GM23248 (cell line): ENCODE results near the gene COX20. TPM values are rescaled to one million over a fixed set of nuclear protein-coding genes. Genes with fewer than 3 reads are reported as not detected.

ENCODE experiments used
- DNase-seq: peaks from one replicate; pipeline ENCODE4 v3.0.0-alpha.2; 2015
- H2AFZ ChIP-seq: fragments of 200-600 bp; sonication (generic); 2 replicates; pipeline ENCODE4 v1.6.1; 2016; ENCODE audit warnings: antibody characterized with exemption
- H3F3A ChIP-seq: fragments of 200-600 bp; sonication (generic); 2 replicates; pipeline ENCODE4 v1.6.1; 2016; ENCODE audit warnings: mild to moderate bottlenecking, antibody characterized with exemption, mixed run types; ENCODE audit not compliant: insufficient read depth
- H3K27ac ChIP-seq: fragments of 200-600 bp; sonication (generic); 2 replicates; pipeline ENCODE4 v1.5.1; 2016; ENCODE audit warnings: mild to moderate bottlenecking
- H3K27me3 ChIP-seq: fragments of 200-600 bp; sonication (generic); replicated peaks from 2 replicates; pipeline ENCODE4 v1.6.1; 2016; ENCODE audit warnings: mild to moderate bottlenecking; ENCODE audit not compliant: insufficient read depth
- H3K36me3 ChIP-seq: fragments of 200-600 bp; sonication (generic); 2 replicates; pipeline ENCODE4 v1.6.1; 2016; ENCODE audit warnings: low read depth, mild to moderate bottlenecking
- H3K4me1 ChIP-seq: fragments of 200-600 bp; sonication (generic); 2 replicates; pipeline ENCODE4 v1.6.1; 2016; ENCODE audit warnings: mild to moderate bottlenecking; ENCODE audit not compliant: insufficient read depth
- H3K4me2 ChIP-seq: fragments of 200-600 bp; sonication (generic); one replicate; pipeline ENCODE4 v1.6.1; 2016; ENCODE audit warnings: mild to moderate bottlenecking; ENCODE audit not compliant: unreplicated experiment
- H3K4me3 ChIP-seq: fragments of 200-600 bp; sonication (generic); 2 replicates; pipeline ENCODE4 v1.5.1; 2016; ENCODE audit warnings: mild to moderate bottlenecking
- H3K79me2 ChIP-seq: fragments of 200-600 bp; sonication (generic); 2 replicates; pipeline ENCODE4 v1.6.1; 2016; ENCODE audit warnings: mild to moderate bottlenecking; ENCODE audit not compliant: insufficient read depth
- H3K9ac ChIP-seq: fragments of 200-600 bp; sonication (generic); 2 replicates; pipeline ENCODE4 v1.6.1; 2016; ENCODE audit warnings: mild to moderate bottlenecking
- H3K9me2 ChIP-seq: fragments of 200-600 bp; sonication (generic); 2 replicates; pipeline ENCODE4 v1.6.1; 2016; ENCODE audit warnings: mixed run types, mild to moderate bottlenecking, moderate library complexity; ENCODE audit not compliant: insufficient read depth
- H3K9me3 ChIP-seq: fragments of 200-600 bp; sonication (generic); one replicate; pipeline ENCODE4 v1.6.1; 2017; ENCODE audit warnings: low read depth
- H4K20me1 ChIP-seq: fragments of 200-600 bp; sonication (generic); 2 replicates; pipeline ENCODE4 v1.6.0; 2016; ENCODE audit not compliant: insufficient read depth
- EZH2 ChIP-seq: fragments of 200-600 bp; sonication (generic); IDR thresholded peaks from 2 replicates; pipeline ENCODE4 v1.6.1; 2018; ENCODE audit warnings: antibody characterized with exemption, mild to moderate bottlenecking; ENCODE audit not compliant: insufficient read depth, poor library complexity, severe bottlenecking
- EZH2phosphoT487 ChIP-seq: fragments of 200-600 bp; sonication (generic); IDR thresholded peaks from 2 replicates; pipeline ENCODE4 v1.6.1; 2018; ENCODE audit warnings: antibody characterized with exemption, moderate library complexity, mild to moderate bottlenecking, low read depth; ENCODE audit not compliant: insufficient read depth
- WGBS, 2 experiments: methylation state at CpG; one replicate each; pipeline ENCODE4 v1.1.6; 2015 to 2017; ENCODE audit warnings: low lambda C conversion rate in 2 of 2, low coverage in 1 of 2; ENCODE audit errors: missing lambda C conversion rate in 2 of 2; 5-methylcytosine and 5-hydroxymethylcytosine counted together
- in situ Hi-C: fragments of 300-500 bp; cut with MboI; formaldehyde crosslinking; loops from 2 replicates; pipeline ENCODE4 v1.15.0; 2020
- polyA plus RNA-seq: library from polyadenylated mRNA; unstranded; fragments of >200 nt; fragmentation: Nextera tagmentation; extraction: Ambion mirVana; gene quantifications from 2 replicates; pipeline ENCODE4 v1.2.1, GENCODE V29; 2016
- total RNA-seq: library from RNA; depleted of rRNA; stranded (reverse); fragments of >200 nt; shearing (Covaris generic); gene quantifications from 2 replicates; pipeline ENCODE4 v1.2.3, GENCODE V29; 2014

The COX20 gene
- total and polyA plus RNA-seq, 2 experiments from 2014 or later = 21.9 to 86.5 TPM

GRCh38 chr1:244850896-244851295 lies 15.4 kb downstream of the COX20 start:
- Histone ChIP-seq H3K4me2 (no peak overlapping the region), H3K9ac (no peak overlapping the region), H3K36me3 (peaks cover 89% of the 10 kb centered on the region), H3K27ac (no peak overlapping the region), H3K79me2 (peaks cover 100% of the 10 kb centered on the region), H3K27me3 (no peaks in the 10 kb centered on the region), H3K4me1 (no peaks in the 10 kb centered on the region), H3K9me2 (no peaks in the 10 kb centered on the region), H3F3A (peaks cover 98% of the 10 kb centered on the region), H4K20me1 (no peaks in the 10 kb centered on the region), H2AFZ (no peak overlapping the region), H3K4me3 (no peak overlapping the region), H3K9me3 (no peaks in the 10 kb centered on the region)
- no peak for TF ChIP-seq EZH2phosphoT487
- WGBS, 2 experiments = 71 to 80% methylated on average over 2 of the region's 2 CpGs
- DNase-seq = no peak
- in situ Hi-C loops = loop anchor here (25.0 kb wide), 1 partner anchor 186 kb away; no protein-coding TSS in a partner anchor

- DNase-seq = no peak
- no peak overlapping the region for H3K4me3 ChIP-seq
- in situ Hi-C loops = loop anchor here (25.0 kb wide), 1 partner anchor 186 kb away; no protein-coding TSS in a partner anchor
- peaks cover 90% of the 10 kb centered on the region for H3K36me3 ChIP-seq
- H3K4me2 ChIP-seq = no peak overlapping the region
- no peaks in the 10 kb centered on the region for H3K27me3 ChIP-seq
- H2AFZ ChIP-seq = no peak overlapping the region
- peaks cover 98% of the 10 kb centered on the region for H3F3A ChIP-seq
- no peak overlapping the region for H3K9ac ChIP-seq
- H3K79me2 ChIP-seq = peaks cover 100% of the 10 kb centered on the region
- H4K20me1 ChIP-seq = no peaks in the 10 kb centered on the region
- no peaks in the 10 kb centered on the region for H3K4me1 ChIP-seq
- no peaks in the 10 kb centered on the region for H3K9me2 ChIP-seq
- no peak overlapping the region for H3K27ac ChIP-seq
- 97 to 99% methylated on average over 4 of the region's 4 CpGs for WGBS, 2 experiments
- H3K9me3 ChIP-seq = no peaks in the 10 kb centered on the region
- TF ChIP-seq EZH2phosphoT487 = no peak
- no peak for TF ChIP-seq EZH2
Measured at GRCh38 chr1:244851546-244852231, 16.2 kb downstream of the COX20 start.

GRCh38 chr1:244852694-244853093 lies 17.2 kb downstream of the COX20 start:
- Histone ChIP-seq H3K9ac (no peak overlapping the region), H3K27ac (no peak overlapping the region), H3K4me2 (no peak overlapping the region), H2AFZ (no peak overlapping the region), H3K36me3 (peaks cover 90% of the 10 kb centered on the region), H3K9me3 (no peaks in the 10 kb centered on the region), H3F3A (peaks cover 98% of the 10 kb centered on the region), H3K79me2 (peaks cover 100% of the 10 kb centered on the region), H4K20me1 (no peaks in the 10 kb centered on the region), H3K4me1 (no peaks in the 10 kb centered on the region), H3K9me2 (no peaks in the 10 kb centered on the region), H3K27me3 (no peaks in the 10 kb centered on the region), H3K4me3 (no peak overlapping the region)
- no peak for DNase-seq
- WGBS, 2 experiments = 98 to 100% methylated on average over 1 of the region's 1 CpG
- TF ChIP-seq EZH2 = no peak
- TF ChIP-seq EZH2phosphoT487 = no peak
- in situ Hi-C loops = loop anchor here (25.0 kb wide), 1 partner anchor 185 kb away; no protein-coding TSS in a partner anchor

GRCh38 chr1:244854166-244854565 lies 18.7 kb downstream of the COX20 start:
- no peak overlapping the region for H3K9ac ChIP-seq
- no peak overlapping the region for H2AFZ ChIP-seq
- TF ChIP-seq EZH2 = no peak
- no peak for TF ChIP-seq EZH2phosphoT487
- no peaks in the 10 kb centered on the region for H3K9me3 ChIP-seq
- H4K20me1 ChIP-seq = peaks cover 9% of the 10 kb centered on the region; the same call in 1 of the 2 replicates
- H3K4me1 ChIP-seq = peaks cover 10% of the 10 kb centered on the region; the same call in 1 of the 2 replicates
- DNase-seq = no peak
- 89 to 92% methylated on average over 5 of the region's 5 CpGs for whole genome bisulfite sequencing, 2 experiments
- peaks cover 93% of the 10 kb centered on the region for H3F3A ChIP-seq
- H3K9me2 ChIP-seq = no peaks in the 10 kb centered on the region
- H3K27me3 ChIP-seq = no peaks in the 10 kb centered on the region
- no peak overlapping the region for H3K4me2 ChIP-seq
- H3K36me3 ChIP-seq = peaks cover 100% of the 10 kb centered on the region
- H3K27ac ChIP-seq = no peak overlapping the region
- peaks cover 100% of the 10 kb centered on the region for H3K79me2 ChIP-seq
- in situ Hi-C loops = loop anchor here (25.0 kb wide), 1 partner anchor 183 kb away; no protein-coding TSS in a partner anchor
- H3K4me3 ChIP-seq = no peak overlapping the region
